Trophoblast cell (in vitro differentiated cells and primary cell): ENCODE measurements around the gene IGIP.

Experiments used
- DNase-seq, 2 donors: peaks; one replicate each; pipeline ENCODE4 v3.0.0-alpha.2; 2016
- H2AFZ ChIP-seq: 2 replicates; pipeline ENCODE4 v1.6.1; 2013; ENCODE audit warnings: low read length, moderate library complexity, mild to moderate bottlenecking; ENCODE audit not compliant: insufficient read depth, poor library complexity
- H2AK5ac ChIP-seq: 2 replicates; pipeline ENCODE4 v1.6.1; 2013; ENCODE audit warnings: mild to moderate bottlenecking, low read length
- H2BK120ac ChIP-seq: 2 replicates; pipeline ENCODE4 v1.6.1; 2013; ENCODE audit warnings: low read length, mild to moderate bottlenecking, moderate library complexity; ENCODE audit not compliant: insufficient read depth, poor library complexity
- H2BK12ac ChIP-seq: 2 replicates; pipeline ENCODE4 v1.6.1; 2013; ENCODE audit warnings: mild to moderate bottlenecking, low read length, moderate library complexity
- H2BK5ac ChIP-seq: 2 replicates; pipeline ENCODE4 v1.6.1; 2013; ENCODE audit warnings: low read length, low read depth, moderate library complexity, mild to moderate bottlenecking; ENCODE audit not compliant: poor library complexity
- H3K14ac ChIP-seq: 2 replicates; pipeline ENCODE4 v1.6.1; 2013; ENCODE audit warnings: mild to moderate bottlenecking, low read length
- H3K18ac ChIP-seq: 2 replicates; pipeline ENCODE4 v1.6.1; 2013; ENCODE audit warnings: mild to moderate bottlenecking, low read length
- H3K23ac ChIP-seq: 2 replicates; pipeline ENCODE4 v1.6.1; 2013; ENCODE audit warnings: low read length
- H3K27ac ChIP-seq: 2 replicates; pipeline ENCODE4 v1.5.1; 2013; ENCODE audit warnings: low read depth, mild to moderate bottlenecking, inconsistent platforms, low read length, moderate library complexity
- H3K27me3 ChIP-seq: 2 replicates; pipeline ENCODE4 v1.6.1; 2013; ENCODE audit warnings: inconsistent platforms, mild to moderate bottlenecking, low read length, moderate library complexity; ENCODE audit not compliant: insufficient read depth
- H3K36me3 ChIP-seq, 2 experiments: 1 replicate in 1 of 2; 2 replicates in 1 of 2; pipeline ENCODE4 v1.6.1; 2013; ENCODE audit warnings: low read length in 2 of 2, mild to moderate bottlenecking in 2 of 2, moderate library complexity in 1 of 2; ENCODE audit not compliant: insufficient read depth in 2 of 2, control insufficient read depth in 1 of 2
- H3K4ac ChIP-seq: 2 replicates; pipeline ENCODE4 v1.6.1; 2013; ENCODE audit warnings: low read depth, mild to moderate bottlenecking, low read length, moderate library complexity
- H3K4me1 ChIP-seq, 2 experiments: 1 replicate in 1 of 2; 2 replicates in 1 of 2; pipeline ENCODE4 v1.6.1; 2013; ENCODE audit warnings: low read length in 2 of 2, mild to moderate bottlenecking in 2 of 2, moderate library complexity in 1 of 2; ENCODE audit not compliant: insufficient read depth in 2 of 2, control insufficient read depth in 1 of 2
- H3K4me2 ChIP-seq: 2 replicates; pipeline ENCODE4 v1.6.1; 2013; ENCODE audit warnings: inconsistent platforms, mild to moderate bottlenecking, low read length, moderate library complexity
- H3K4me3 ChIP-seq: 2 replicates; pipeline ENCODE4 v1.5.1; 2013; ENCODE audit warnings: mild to moderate bottlenecking, low read depth, low read length, inconsistent platforms
- H3K79me1 ChIP-seq: one replicate; pipeline ENCODE4 v1.6.1; 2013; ENCODE audit warnings: low read length
- H3K79me2 ChIP-seq: 2 replicates; pipeline ENCODE4 v1.6.1; 2013; ENCODE audit warnings: low read length, mild to moderate bottlenecking; ENCODE audit not compliant: control insufficient read depth, insufficient read depth, poor library complexity
- H3K9ac ChIP-seq: 2 replicates; pipeline ENCODE4 v1.6.1; 2013; ENCODE audit warnings: mild to moderate bottlenecking, low read length
- H3K9me3 ChIP-seq: 2 replicates; pipeline ENCODE4 v1.6.1; 2013; ENCODE audit warnings: low read depth, mild to moderate bottlenecking, control low read depth, inconsistent platforms, low read length; ENCODE audit not compliant: insufficient read depth
- H4K12ac ChIP-seq: 2 replicates; pipeline ENCODE4 v1.6.1; 2013; ENCODE audit warnings: low read depth, mild to moderate bottlenecking, low read length, moderate library complexity
- H4K8ac ChIP-seq: 2 replicates; pipeline ENCODE4 v1.6.1; 2013; ENCODE audit warnings: low read depth, mild to moderate bottlenecking, low read length, moderate library complexity
- H4K91ac ChIP-seq: one replicate; pipeline ENCODE4 v1.6.1; 2013; ENCODE audit warnings: low read depth, mild to moderate bottlenecking, low read length, moderate library complexity
- WGBS: extraction: QIAGEN DNeasy Blood & Tissue Kit; methylation state at CpG from one replicate; pipeline ENCODE4 v1.1.7; 2013; ENCODE audit warnings: missing lambda C conversion rate; ENCODE audit not compliant: insufficient read length, insufficient coverage; ENCODE audit errors: extremely low coverage; 5-methylcytosine and 5-hydroxymethylcytosine counted together

IGIP gene

GRCh38 chr5:140104100-140104499 is 21.6 kb upstream of the IGIP start:
- no peak overlapping the region for H3K4me2 ChIP-seq
- H3K18ac ChIP-seq, result no peak overlapping the region
- H3K14ac ChIP-seq, result no peak overlapping the region
- WGBS, result no CpG with 5 or more reads among the region's 1 CpG
- DNase-seq, result no peak
- H3K23ac ChIP-seq, result no peak overlapping the region
- no peak overlapping the region for H4K8ac ChIP-seq
- H4K91ac ChIP-seq, result no peak overlapping the region
- H3K27ac ChIP-seq, result no peak overlapping the region
- no peak overlapping the region for H3K4me3 ChIP-seq
- peaks cover 14% of the 10 kb centered on the region for H3K27me3 ChIP-seq
- no peaks in the 10 kb centered on the region for H3K36me3 ChIP-seq
- peaks cover 0 to 11% of the 10 kb centered on the region in 2 experiments for H3K4me1 ChIP-seq
- H2AFZ ChIP-seq, result no peak overlapping the region
- H3K79me2 ChIP-seq, result peaks cover 6% of the 10 kb centered on the region
- H2BK12ac ChIP-seq, result no peak overlapping the region
- no peak overlapping the region for H3K9ac ChIP-seq
- no peak overlapping the region for H3K4ac ChIP-seq
- H2AK5ac ChIP-seq, result no peak overlapping the region
- no peak overlapping the region for H2BK5ac ChIP-seq
- H3K79me1 ChIP-seq, result peaks cover 7% of the 10 kb centered on the region
- no peak overlapping the region for H4K12ac ChIP-seq
- no peaks in the 10 kb centered on the region for H3K9me3 ChIP-seq
- no peak overlapping the region for H2BK120ac ChIP-seq

GRCh38 chr5:140106101-140106500 is 19.6 kb upstream of the IGIP start:
- no peak overlapping the region for H2BK5ac ChIP-seq
- no peak overlapping the region for H2AFZ ChIP-seq
- WGBS, result no CpG with 5 or more reads among the region's 5 CpGs
- H3K4me2 ChIP-seq, result no peak overlapping the region
- H3K27ac ChIP-seq, result no peak overlapping the region
- H3K23ac ChIP-seq, result no peak overlapping the region
- no peak overlapping the region for H4K8ac ChIP-seq
- no peak overlapping the region for H4K91ac ChIP-seq
- no peak overlapping the region for H3K9ac ChIP-seq
- DNase-seq, result peak in 1 of 2 donors; percentile 9
- peaks cover 6% of the 10 kb centered on the region for H3K79me2 ChIP-seq
- peaks cover 0 to 13% of the 10 kb centered on the region in 2 experiments for H3K4me1 ChIP-seq
- no peaks in the 10 kb centered on the region for H3K9me3 ChIP-seq
- H2BK12ac ChIP-seq, result no peak overlapping the region
- peaks cover 19% of the 10 kb centered on the region for H3K27me3 ChIP-seq
- H4K12ac ChIP-seq, result no peak overlapping the region
- no peak overlapping the region for H3K18ac ChIP-seq
- no peak overlapping the region for H3K4ac ChIP-seq
- no peak overlapping the region for H2BK120ac ChIP-seq
- no peaks in the 10 kb centered on the region for H3K36me3 ChIP-seq
- no peak overlapping the region for H3K4me3 ChIP-seq
- peaks cover 7% of the 10 kb centered on the region for H3K79me1 ChIP-seq
- no peak overlapping the region for H3K14ac ChIP-seq
- H2AK5ac ChIP-seq, result no peak overlapping the region

GRCh38 chr5:140106805-140107311 is 18.9 kb upstream of the IGIP start:
- WGBS, result no CpG with 5 or more reads among the region's 16 CpGs
- peaks cover 7% of the 10 kb centered on the region for H3K79me1 ChIP-seq

GRCh38 chr5:140107312-140108092 is 18.2 kb upstream of the IGIP start:
- H2BK12ac ChIP-seq, result no peak overlapping the region
- peak; percentile 93 for DNase-seq
- H3K4me2 ChIP-seq, result peak overlapping the region; percentile 67
- peaks cover 7% of the 10 kb centered on the region for H3K79me1 ChIP-seq
- H2BK120ac ChIP-seq, result peak overlapping the region; percentile 61
- H3K4ac ChIP-seq, result peak overlapping the region; percentile 54
- peak overlapping the region; percentile 88 for H3K4me3 ChIP-seq
- H3K4me1 ChIP-seq, result peaks cover 0 to 13% of the 10 kb centered on the region in 2 experiments
- peak overlapping the region; percentile 54 for H3K14ac ChIP-seq
- H3K36me3 ChIP-seq, result no peaks in the 10 kb centered on the region
- peak overlapping the region; percentile 90 for H4K12ac ChIP-seq
- H2AFZ ChIP-seq, result peak overlapping the region; percentile 55
- no peak overlapping the region for H2AK5ac ChIP-seq
- no peak overlapping the region for H3K23ac ChIP-seq
- no CpG with 5 or more reads among the region's 88 CpGs for WGBS
- H2BK5ac ChIP-seq, result peak overlapping the region; percentile 71
- peak overlapping the region; percentile 80 for H3K27ac ChIP-seq
- peak overlapping the region; percentile 81 for H4K91ac ChIP-seq
- peak overlapping the region; percentile 22 for H3K9ac ChIP-seq
- no peaks in the 10 kb centered on the region for H3K9me3 ChIP-seq
- H4K8ac ChIP-seq, result peak overlapping the region; percentile 93
- peak overlapping the region; percentile 79 for H3K18ac ChIP-seq
- H3K79me2 ChIP-seq, result peaks cover 6% of the 10 kb centered on the region
- H3K27me3 ChIP-seq, result peaks cover 30% of the 10 kb centered on the region

More at GRCh38 chr5:140106805-140107311, 18.9 kb upstream of the IGIP start:
- H3K27ac ChIP-seq, result peak overlapping the region; percentile 60
- no peak overlapping the region for H3K4ac ChIP-seq
- no peaks in the 10 kb centered on the region for H3K9me3 ChIP-seq
- peak overlapping the region; percentile 67 for H3K4me2 ChIP-seq
- peaks cover 6% of the 10 kb centered on the region for H3K79me2 ChIP-seq
- H2BK5ac ChIP-seq, result no peak overlapping the region
- H2AK5ac ChIP-seq, result no peak overlapping the region
- H2AFZ ChIP-seq, result peak overlapping the region; percentile 55
- peak in 1 of 2 donors; percentile 17 for DNase-seq
- peak overlapping the region; percentile 88 for H3K4me3 ChIP-seq
- H4K8ac ChIP-seq, result peak overlapping the region; percentile 93
- H3K27me3 ChIP-seq, result peaks cover 26% of the 10 kb centered on the region
- H3K23ac ChIP-seq, result no peak overlapping the region
- H3K9ac ChIP-seq, result peak overlapping the region; percentile 22
- peak overlapping the region; percentile 54 for H3K14ac ChIP-seq
- H3K18ac ChIP-seq, result peak overlapping the region; percentile 79
- H2BK120ac ChIP-seq, result no peak overlapping the region
- no peak overlapping the region for H2BK12ac ChIP-seq
- peak overlapping the region; percentile 9 for H4K12ac ChIP-seq
- peak overlapping the region; percentile 81 for H4K91ac ChIP-seq
- no peaks in the 10 kb centered on the region for H3K36me3 ChIP-seq
- H3K4me1 ChIP-seq, result peaks cover 0 to 13% of the 10 kb centered on the region in 2 experiments
